ENCODE data around the gene ZNF695.
A peak's percentile ranks its signal among the peaks of the same experiment; 100 is the strongest.

The ZNF695 gene

GRCh38 chr1:246971090-246971721, 36.7 kb downstream of the ZNF695 start:
- Histone ChIP-seq H3K27ac (no peak overlapping the region), H3K4me3 (no peak overlapping the region), H3K9ac (ENCODE audit: insufficient read length) (no peak overlapping the region), H3K36me3 (ENCODE audit: insufficient read depth, low read length) (no peaks in the 10 kb centered on the region), H3K9me3 (ENCODE audit: low read depth, low read length) (no peaks in the 10 kb centered on the region)
- DNase-seq (ENCODE audit: low read depth, low spot score), result no peak
- TF ChIP-seq FOXP2 (optimal IDR thresholded peaks at IDR 0.05; ENCODE audit: control extremely low read depth, extremely low read length, insufficient read depth) (no peak), EZH2 (IDR thresholded peaks at IDR 0.05) (no peak), POLR2AphosphoS5 (IDR thresholded peaks at IDR 0.05; ENCODE audit: borderline replicate concordance, low read depth, low read length) (no peak)

GRCh38 chr1:246969621-246970020, 38.2 kb downstream of the ZNF695 start:
- H3K27ac ChIP-seq, result no peak overlapping the region
- DNase-seq (ENCODE audit: low read depth, low spot score), result no peak

GRCh38 chr1:246966502-246966901, 41.4 kb downstream of the ZNF695 start:
- Histone ChIP-seq H3K4me3 (no peak overlapping the region), H3K36me3 (ENCODE audit: insufficient read depth, low read length) (no peaks in the 10 kb centered on the region)

More at GRCh38 chr1:246969621-246970020, 38.2 kb downstream of the ZNF695 start:
- no peaks in the 10 kb centered on the region for H3K9me3 ChIP-seq (ENCODE audit: low read depth, low read length)
- H3K4me3 ChIP-seq, result no peak overlapping the region
- TF ChIP-seq EZH2 (IDR thresholded peaks at IDR 0.05) (no peak), POLR2AphosphoS5 (IDR thresholded peaks at IDR 0.05; ENCODE audit: borderline replicate concordance, low read depth, low read length) (no peak), FOXP2 (optimal IDR thresholded peaks at IDR 0.05; ENCODE audit: control extremely low read depth, extremely low read length, insufficient read depth) (no peak)
- no peak overlapping the region for H3K9ac ChIP-seq (ENCODE audit: insufficient read length)
- H3K36me3 ChIP-seq (ENCODE audit: insufficient read depth, low read length), result no peaks in the 10 kb centered on the region

GRCh38 chr1:246959944-246960693, 47.7 kb downstream of the ZNF695 start:
- TF ChIP-seq EZH2 (IDR thresholded peaks at IDR 0.05) (no peak), FOXP2 (optimal IDR thresholded peaks at IDR 0.05; ENCODE audit: control extremely low read depth, extremely low read length, insufficient read depth) (no peak), POLR2AphosphoS5 (IDR thresholded peaks at IDR 0.05; ENCODE audit: borderline replicate concordance, low read depth, low read length) (no peak)

More at GRCh38 chr1:246966502-246966901, 41.4 kb downstream of the ZNF695 start:
- Histone ChIP-seq H3K9ac (ENCODE audit: insufficient read length) (no peak overlapping the region), H3K27ac (no peak overlapping the region), H3K9me3 (ENCODE audit: low read depth, low read length) (no peaks in the 10 kb centered on the region)
- no peak for TF ChIP-seq FOXP2 (optimal IDR thresholded peaks at IDR 0.05; ENCODE audit: control extremely low read depth, extremely low read length, insufficient read depth)
- no peak for TF ChIP-seq EZH2 (IDR thresholded peaks at IDR 0.05)
- no peak for TF ChIP-seq POLR2AphosphoS5 (IDR thresholded peaks at IDR 0.05; ENCODE audit: borderline replicate concordance, low read depth, low read length)
- DNase-seq (ENCODE audit: low read depth, low spot score), result no peak

GRCh38 chr1:246954126-246954525, 53.7 kb downstream of the ZNF695 start:
- TF ChIP-seq EZH2 (IDR thresholded peaks at IDR 0.05), result no peak
- no peak for TF ChIP-seq FOXP2 (optimal IDR thresholded peaks at IDR 0.05; ENCODE audit: control extremely low read depth, extremely low read length, insufficient read depth)
- no peak for TF ChIP-seq POLR2AphosphoS5 (IDR thresholded peaks at IDR 0.05; ENCODE audit: borderline replicate concordance, low read depth, low read length)
- Histone ChIP-seq H3K9me3 (ENCODE audit: low read depth, low read length) (no peaks in the 10 kb centered on the region), H3K27ac (no peak overlapping the region), H3K9ac (ENCODE audit: insufficient read length) (no peak overlapping the region), H3K36me3 (ENCODE audit: insufficient read depth, low read length) (no peaks in the 10 kb centered on the region; the same call in 1 of the 2 replicates), H3K4me3 (no peak overlapping the region)
- no peak for DNase-seq (ENCODE audit: low read depth, low spot score)

More at GRCh38 chr1:246959944-246960693, 47.7 kb downstream of the ZNF695 start:
- Histone ChIP-seq H3K36me3 (ENCODE audit: insufficient read depth, low read length) (no peaks in the 10 kb centered on the region; the same call in 1 of the 2 replicates), H3K9ac (ENCODE audit: insufficient read length) (peak overlapping the region; percentile 12), H3K27ac (peak overlapping the region; percentile 10), H3K4me3 (no peak overlapping the region), H3K9me3 (ENCODE audit: low read depth, low read length) (no peaks in the 10 kb centered on the region)
- DNase-seq (ENCODE audit: low read depth, low spot score), result peak; percentile 22

- Histone ChIP-seq H3K27ac (no peak overlapping the region), H3K9me3 (ENCODE audit: low read depth, low read length) (no peaks in the 10 kb centered on the region), H3K9ac (ENCODE audit: insufficient read length) (no peak overlapping the region), H3K4me3 (no peak overlapping the region), H3K36me3 (ENCODE audit: insufficient read depth, low read length) (no peaks in the 10 kb centered on the region)
- TF ChIP-seq EZH2 (IDR thresholded peaks at IDR 0.05) (no peak), POLR2AphosphoS5 (IDR thresholded peaks at IDR 0.05; ENCODE audit: borderline replicate concordance, low read depth, low read length) (no peak), FOXP2 (optimal IDR thresholded peaks at IDR 0.05; ENCODE audit: control extremely low read depth, extremely low read length, insufficient read depth) (no peak)
- no peak for DNase-seq (ENCODE audit: low read depth, low spot score)
These were observed 56.4 kb downstream of the ZNF695 start for GRCh38 chr1:246951413-246951812.

GRCh38 chr1:246949956-246950355, 57.9 kb downstream of the ZNF695 start:
- Histone ChIP-seq H3K36me3 (ENCODE audit: insufficient read depth, low read length) (no peaks in the 10 kb centered on the region), H3K9ac (ENCODE audit: insufficient read length) (no peak overlapping the region), H3K4me3 (no peak overlapping the region), H3K9me3 (ENCODE audit: low read depth, low read length) (no peaks in the 10 kb centered on the region), H3K27ac (no peak overlapping the region)
- no peak for DNase-seq (ENCODE audit: low read depth, low spot score)
- TF ChIP-seq FOXP2 (optimal IDR thresholded peaks at IDR 0.05; ENCODE audit: control extremely low read depth, extremely low read length, insufficient read depth), result no peak
- no peak for TF ChIP-seq POLR2AphosphoS5 (IDR thresholded peaks at IDR 0.05; ENCODE audit: borderline replicate concordance, low read depth, low read length)
- no peak for TF ChIP-seq EZH2 (IDR thresholded peaks at IDR 0.05)

GRCh38 chr1:246947255-246947654, 60.6 kb downstream of the ZNF695 start:
- no peaks in the 10 kb centered on the region for H3K36me3 ChIP-seq (ENCODE audit: insufficient read depth, low read length)
- TF ChIP-seq FOXP2 (optimal IDR thresholded peaks at IDR 0.05; ENCODE audit: control extremely low read depth, extremely low read length, insufficient read depth) (no peak), EZH2 (IDR thresholded peaks at IDR 0.05) (no peak), POLR2AphosphoS5 (IDR thresholded peaks at IDR 0.05; ENCODE audit: borderline replicate concordance, low read depth, low read length) (no peak)
- no peak for DNase-seq (ENCODE audit: low read depth, low spot score)

More at GRCh38 chr1:246947255-246947654, 60.6 kb downstream of the ZNF695 start:
- Histone ChIP-seq H3K27ac (no peak overlapping the region), H3K9ac (ENCODE audit: insufficient read length) (no peak overlapping the region), H3K4me3 (no peak overlapping the region), H3K9me3 (ENCODE audit: low read depth, low read length) (no peaks in the 10 kb centered on the region)
